Prostate gland (tissue), 2 donors: ENCODE results near the gene IPP. TPM values are rescaled to one million over a fixed set of nuclear protein-coding genes. Genes with fewer than 3 reads are reported as not detected.

Experiments
- DNase-seq: peaks from one replicate; pipeline ENCODE4 v3.0.0-alpha.2; 2019; ENCODE audit warnings: low spot score
- H3K27ac ChIP-seq, 2 donors: fragments of 200-600 bp; sonication (generic); 2 replicates each; pipeline ENCODE4 v1.5.1; 2017 to 2019
- H3K27me3 ChIP-seq: fragments of 200-600 bp; sonication (generic); replicated peaks from 2 replicates; pipeline ENCODE4 v1.5.1; 2019; ENCODE audit not compliant: insufficient read depth
- H3K36me3 ChIP-seq, 2 donors: fragments of 200-600 bp; sonication (generic); 1 replicate in 1 of 2; 2 replicates in 1 of 2; pipeline versions ENCODE4 v1.5.1 to v1.8.1; 2017 to 2019
- H3K4me1 ChIP-seq: fragments of 200-600 bp; sonication (generic); replicated peaks from 2 replicates; pipeline ENCODE4 v1.5.1; 2019
- H3K4me3 ChIP-seq, 2 donors: fragments of 200-600 bp; sonication (generic); 2 replicates each; pipeline ENCODE4 v1.5.1; 2017 to 2019
- H3K9me3 ChIP-seq: fragments of 200-600 bp; sonication (generic); 2 replicates; pipeline ENCODE4 v1.5.1; 2017
- CTCF ChIP-seq, 4 experiments: fragments of 200-600 bp in 2 of 4; fragments of 450-650 bp in 2 of 4; sonication (generic) in 2 of 4; IDR thresholded peaks; 1 replicate in 3 of 4; 2 replicates in 1 of 4; pipeline ENCODE4 v1.5.1; 2016 to 2019; ENCODE audit warnings: antibody characterized with exemption in 4 of 4, mild to moderate bottlenecking in 2 of 4, moderate library complexity in 2 of 4
- POLR2A ChIP-seq: fragments of 450-650 bp; IDR thresholded peaks from one replicate; pipeline ENCODE4 v1.6.1; 2016; ENCODE audit warnings: antibody characterized with exemption, mild to moderate bottlenecking
- POLR2AphosphoS5 ChIP-seq: sonication (generic); formaldehyde crosslinking; IDR thresholded peaks from one replicate; pipeline ENCODE4 v1.6.1; 2017; ENCODE audit warnings: antibody characterized with exemption
- WGBS: methylation state at CpG from one replicate; pipeline ENCODE4 v1.1.5; 2018; 5-methylcytosine and 5-hydroxymethylcytosine counted together
- intact Hi-C: fragments of 100-400 bp; cut with DNase I; formaldehyde crosslinking; loops from one replicate; pipeline ENCODE4 v1.14.2; 2022
- total RNA-seq, 2 donors: library from RNA; depleted of rRNA; stranded (reverse); fragments of >200 nt; gene quantifications; one replicate each; pipeline ENCODE4 v1.1.0, GENCODE V29; 2016

The IPP gene
- total RNA-seq, 2 donors from 2014 or later, result 14.8 to 16.1 TPM

- DNase-seq, result no peak
- Histone ChIP-seq H3K9me3 (no peaks in the 10 kb centered on the region), H3K27me3 (no peaks in the 10 kb centered on the region), H3K36me3 (peaks cover 0 to 18% of the 10 kb centered on the region in 2 donors), H3K27ac (no peak overlapping the region), H3K4me1 (no peaks in the 10 kb centered on the region), H3K4me3 (no peak overlapping the region)
- 98% methylated on average over 2 of the region's 2 CpGs for WGBS
- intact Hi-C loops, result no loop called here
- TF ChIP-seq POLR2AphosphoS5, result no peak
- TF ChIP-seq CTCF (IDR thresholded peaks at IDR 0.05), result no peak
These were observed 91.2 kb downstream of the IPP start for GRCh38 chr1:45659222-45659621.

DNA sequence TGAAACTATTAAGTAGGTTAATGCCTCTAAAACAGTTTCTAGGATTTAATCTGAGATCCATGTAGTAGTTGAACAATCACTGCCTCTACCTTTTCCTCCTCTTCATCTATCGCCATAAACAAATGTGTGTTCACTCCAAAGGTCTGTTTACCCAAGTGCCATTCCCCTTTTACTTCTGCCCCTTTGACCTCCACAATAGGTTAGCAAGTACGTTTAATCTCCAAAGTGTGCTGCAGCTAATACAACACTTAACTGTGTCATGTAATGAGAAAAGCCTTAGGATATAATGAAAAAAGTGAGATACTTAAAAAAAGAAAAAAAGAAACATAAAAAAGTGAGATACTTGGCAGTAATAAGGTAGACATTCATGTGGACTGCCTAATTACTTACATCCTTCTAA, 92.3 kb downstream of the IPP start:
- H3K4me1 ChIP-seq, result no peaks in the 10 kb centered on the region
- H3K27ac ChIP-seq, result no peak overlapping the region
- H3K36me3 ChIP-seq, result peaks cover 0 to 18% of the 10 kb centered on the region in 2 donors
- H3K9me3 ChIP-seq, result no peaks in the 10 kb centered on the region
- TF ChIP-seq CTCF (IDR thresholded peaks at IDR 0.05) (no peak), POLR2AphosphoS5 (no peak), POLR2A (no peak)
- no peaks in the 10 kb centered on the region for H3K27me3 ChIP-seq
- intact Hi-C loops, result no loop called here
- no peak for DNase-seq
- H3K4me3 ChIP-seq, result no peak overlapping the region
- WGBS, result 68% methylated on average over 2 of the region's 2 CpGs

- no peaks in the 10 kb centered on the region for H3K9me3 ChIP-seq
- WGBS, result 98% methylated on average over 3 of the region's 3 CpGs
- H3K27ac ChIP-seq, result no peak overlapping the region
- H3K36me3 ChIP-seq, result peaks cover 0 to 18% of the 10 kb centered on the region in 2 donors
- H3K4me1 ChIP-seq, result no peaks in the 10 kb centered on the region
- intact Hi-C loops, result no loop called here
- no peak overlapping the region for H3K4me3 ChIP-seq
- no peak for DNase-seq
- TF ChIP-seq POLR2AphosphoS5 (no peak), POLR2A (no peak), CTCF (IDR thresholded peaks at IDR 0.05) (no peak)
- no peaks in the 10 kb centered on the region for H3K27me3 ChIP-seq
These were observed 93.8 kb downstream of the IPP start for GRCh38 chr1:45656573-45657226.

GRCh38 chr1:45654540-45655280, 95.7 kb downstream of the IPP start:
- 92% methylated on average over 12 of the region's 12 CpGs for WGBS
- Histone ChIP-seq H3K9me3 (no peaks in the 10 kb centered on the region), H3K4me3 (no peak overlapping the region), H3K36me3 (peaks cover 4 to 10% of the 10 kb centered on the region in 2 donors), H3K27me3 (no peaks in the 10 kb centered on the region), H3K27ac (no peak overlapping the region), H3K4me1 (no peaks in the 10 kb centered on the region)
- intact Hi-C loops, result no loop called here
- DNase-seq, result no peak
- TF ChIP-seq POLR2AphosphoS5, result no peak
- TF ChIP-seq CTCF (IDR thresholded peaks at IDR 0.05), result no peak
- no peak for TF ChIP-seq POLR2A

Other genes starting within 250 kb of the IPP start
- gene PRDX1, start 228.8 kb downstream of the IPP start, total RNA-seq, result 100 to 1,000 TPM; 210 to 335 TPM
- 100 to 1,000 TPM in 1 of 2 donors, 10 to 100 TPM in 1; 49.7 to 132 TPM for gene AKR1A1, start 199.8 kb downstream of the IPP start, total RNA-seq
- 100 to 1,000 TPM in 1 of 2 donors, 10 to 100 TPM in 1; 66.5 to 115 TPM for gene NASP, start 166.6 kb downstream of the IPP start, total RNA-seq
- 1 to 10 TPM; 1.3 to 3.8 TPM for gene CCDC17, start 126.6 kb downstream of the IPP start, total RNA-seq
- 100 to 1,000 TPM; 120 to 153 TPM for gene GPBP1L1, start 64.1 kb downstream of the IPP start, total RNA-seq
- 10 to 100 TPM; 29.6 to 32.9 TPM for gene TMEM69, start 62.5 kb downstream of the IPP start, total RNA-seq
- gene MAST2, start 53.0 kb upstream of the IPP start, total RNA-seq, result 10 to 100 TPM; 25.2 to 81.3 TPM